Activated T-cell treated with anti-CD3 and anti-CD28 coated beads, Interleukin-2, amount 50 U/mL, for 1 hour (primary cell): Measurements from ENCODE around the gene COX7A2.

Experiments
- DNase-seq: peaks from one replicate; pipeline ENCODE4 v3.0.0-alpha.2; 2020

The COX7A2 gene, protein sequence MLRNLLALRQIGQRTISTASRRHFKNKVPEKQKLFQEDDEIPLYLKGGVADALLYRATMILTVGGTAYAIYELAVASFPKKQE

DNA sequence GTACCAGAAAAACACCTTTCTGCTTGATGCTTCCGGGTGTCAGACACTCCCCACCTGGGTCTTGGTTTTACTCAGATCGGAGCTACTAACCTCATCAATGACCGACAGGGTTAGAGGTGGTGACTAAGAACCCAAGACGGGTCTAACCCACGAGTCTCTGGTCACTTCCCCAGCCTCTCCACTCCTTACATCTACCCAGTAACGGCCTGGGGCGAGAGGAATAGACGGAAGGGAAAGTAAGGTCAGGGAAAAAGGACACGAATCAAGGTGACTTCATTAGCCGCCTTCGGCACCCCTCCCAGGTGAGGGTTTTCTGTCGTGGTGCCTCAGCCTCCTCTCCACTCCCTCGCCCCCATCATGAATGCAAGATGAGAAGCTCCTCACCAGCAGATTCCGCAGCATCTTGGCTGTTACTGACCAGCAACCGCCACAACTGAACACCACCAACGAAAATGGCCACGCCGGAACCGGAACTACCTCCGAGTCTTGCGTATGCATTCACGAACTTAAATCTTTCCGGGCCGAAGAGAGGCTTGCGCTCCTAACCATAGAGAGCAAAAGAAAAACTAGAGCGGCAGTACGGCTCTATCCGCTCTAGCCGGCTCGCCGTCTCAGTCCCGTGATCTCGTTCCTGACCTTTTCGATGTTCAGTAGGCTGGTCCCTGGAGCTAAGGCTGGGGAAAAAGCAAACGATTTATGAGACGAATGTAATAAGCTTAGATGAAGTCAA, at the start of gene COX7A2:
TSS of gene COX7A2 (minus strand) at position 469 of the 730 bp plus-strand sequence. CDS start at position 402, 67 bp downstream.
- peak; percentile 81 for DNase-seq

DNA sequence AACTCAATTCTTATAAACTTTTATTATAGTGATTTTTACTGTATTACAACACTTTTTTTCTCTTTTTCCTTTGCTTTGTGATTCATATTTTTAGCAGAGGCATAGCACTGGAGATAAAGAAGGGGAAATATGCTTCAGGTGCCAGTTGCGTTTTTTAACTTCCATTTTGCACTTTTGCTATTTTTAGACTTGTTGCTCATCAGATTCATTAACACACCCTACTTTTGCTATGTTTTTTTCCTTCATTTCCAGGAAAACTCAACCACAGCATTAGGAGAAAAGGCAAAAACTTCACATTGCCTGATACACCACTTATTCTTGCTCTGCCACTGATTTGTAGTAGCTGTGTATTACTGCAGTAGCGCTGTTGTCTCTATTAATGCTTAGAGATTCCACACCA, 49.0 kb upstream of the COX7A2 start:
- no peak for DNase-seq

DNA sequence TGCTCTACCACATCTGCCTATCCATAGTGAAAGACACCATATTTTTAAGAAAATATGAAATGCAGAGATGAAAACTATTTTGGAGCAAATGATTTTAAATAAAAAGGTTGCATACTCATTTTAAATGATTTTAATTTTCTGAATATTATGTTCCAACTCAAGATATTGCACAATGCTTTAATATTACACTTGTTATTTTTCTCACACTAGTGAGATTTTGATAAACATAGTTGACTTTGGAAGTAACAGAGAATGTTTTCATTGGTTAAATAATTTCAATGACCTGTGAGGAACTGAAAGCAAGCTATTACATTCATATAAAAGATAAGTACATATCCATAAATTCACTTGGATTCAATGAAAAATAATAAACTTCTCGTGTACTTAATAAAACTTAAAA, 48.1 kb upstream of the COX7A2 start:
- DNase-seq, result no peak

DNA sequence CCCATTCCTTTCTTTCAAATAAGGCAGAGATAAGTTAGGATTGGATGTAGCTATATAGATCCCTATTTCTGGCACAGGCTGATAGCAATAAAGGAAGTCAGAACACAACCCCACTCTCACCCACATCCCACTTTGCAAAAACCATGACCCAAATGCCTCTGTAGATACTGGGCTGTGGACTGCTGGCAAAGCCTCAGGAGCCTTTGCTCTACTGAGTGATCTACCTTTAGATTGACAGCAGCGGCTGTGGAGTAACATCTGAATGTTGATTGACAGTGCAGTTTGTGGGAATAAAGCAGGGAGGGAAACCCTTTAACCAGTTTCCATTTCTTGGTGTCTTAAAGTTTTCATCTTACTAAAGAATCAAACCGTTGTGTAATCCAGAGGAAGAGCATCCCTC, 47.7 kb upstream of the COX7A2 start:
- DNase-seq, result no peak

DNA sequence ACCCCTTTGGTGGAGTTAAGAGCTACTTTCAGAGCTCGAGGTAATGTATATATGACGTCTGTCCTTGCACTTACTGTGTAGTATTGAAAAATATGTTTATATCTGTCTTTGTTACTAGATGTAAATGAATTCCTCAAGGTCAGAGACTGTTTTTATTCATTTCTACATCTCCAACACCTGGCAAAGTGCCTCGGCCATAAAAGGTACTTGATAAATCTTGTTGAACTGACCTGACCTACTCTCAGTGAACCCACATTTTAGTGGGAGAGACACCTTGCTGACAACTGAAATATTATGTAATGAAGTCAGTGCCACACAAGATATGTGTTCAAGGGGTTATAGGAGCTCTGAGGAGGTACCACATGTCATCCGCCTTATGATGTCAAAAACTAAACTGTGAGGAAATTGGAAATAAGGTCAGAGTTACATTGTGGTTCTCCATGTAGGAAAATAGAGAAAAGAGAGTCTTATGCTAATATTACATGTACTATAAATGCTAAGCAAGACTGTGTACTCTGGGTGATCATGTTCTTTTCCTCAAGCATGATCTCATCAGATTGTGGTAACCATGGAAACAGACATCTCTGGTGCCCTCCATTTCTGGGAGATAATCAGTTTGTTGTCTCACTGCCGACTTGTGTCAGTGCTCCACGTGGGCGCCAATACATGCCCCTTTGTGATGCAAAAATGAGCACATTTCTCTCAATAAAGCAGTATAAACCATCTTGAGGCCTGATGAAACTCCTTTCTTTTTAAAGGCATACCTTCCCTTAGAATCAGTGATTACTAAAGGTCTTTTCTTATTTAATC, 46.7 kb upstream of the COX7A2 start:
- DNase-seq, result no peak

DNA sequence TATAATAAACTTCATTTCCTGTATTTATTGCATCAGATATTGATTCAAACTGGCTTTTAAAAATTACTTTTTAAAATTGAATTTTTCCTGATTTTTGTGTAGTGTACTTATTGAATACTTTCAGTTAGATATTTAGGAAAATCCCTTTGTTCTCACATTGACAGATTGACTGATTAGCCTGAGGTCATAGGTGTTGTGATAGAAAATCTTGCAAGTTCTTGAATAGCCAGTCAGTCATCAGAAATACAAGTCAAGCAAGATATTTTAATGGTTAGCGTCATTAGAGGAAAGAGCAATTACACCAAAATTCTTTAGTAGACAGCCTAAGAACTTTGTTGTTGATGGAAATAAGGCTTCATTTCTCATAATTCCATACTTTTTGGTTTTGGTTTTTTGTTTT, 44.4 kb upstream of the COX7A2 start:
- no peak for DNase-seq

DNA sequence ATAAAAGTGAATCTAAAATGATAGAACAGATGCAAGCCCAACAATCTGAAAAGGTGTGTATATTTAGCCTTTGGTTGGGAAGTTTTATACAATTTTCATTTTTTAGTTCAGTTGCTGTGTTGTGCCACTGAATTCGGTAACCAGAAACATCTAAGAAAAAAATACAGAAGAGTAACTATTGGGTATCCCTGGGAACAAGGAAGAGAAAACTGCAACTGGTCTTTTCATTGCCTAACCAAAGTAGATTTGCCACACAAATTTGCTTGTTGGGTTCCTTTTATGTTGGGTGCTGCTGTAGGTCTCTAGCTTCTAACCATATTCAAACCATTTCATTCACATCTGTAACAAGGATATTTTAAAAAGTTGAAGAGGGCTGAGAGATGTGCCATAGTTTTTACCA, 43.8 kb upstream of the COX7A2 start:
- DNase-seq, result no peak

DNA sequence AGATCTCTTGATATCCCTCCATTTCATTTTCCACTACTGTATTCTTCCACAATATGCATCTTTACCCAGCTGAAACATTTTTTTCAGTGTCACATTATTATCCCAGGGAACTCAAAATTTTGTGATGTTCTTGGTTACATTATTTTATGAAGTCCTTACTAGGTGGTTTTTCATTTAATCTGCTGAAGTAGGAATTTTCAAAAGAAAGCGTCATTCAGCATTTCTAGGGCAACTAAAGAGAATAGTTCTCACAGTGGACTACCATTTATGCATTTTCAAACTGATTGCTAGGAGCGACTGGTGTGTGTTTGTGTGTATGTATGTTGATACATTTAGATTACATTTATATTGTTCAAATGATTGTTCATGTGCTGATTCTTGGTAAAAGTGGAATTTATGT, 43.4 kb upstream of the COX7A2 start:
- DNase-seq, result no peak

DNA sequence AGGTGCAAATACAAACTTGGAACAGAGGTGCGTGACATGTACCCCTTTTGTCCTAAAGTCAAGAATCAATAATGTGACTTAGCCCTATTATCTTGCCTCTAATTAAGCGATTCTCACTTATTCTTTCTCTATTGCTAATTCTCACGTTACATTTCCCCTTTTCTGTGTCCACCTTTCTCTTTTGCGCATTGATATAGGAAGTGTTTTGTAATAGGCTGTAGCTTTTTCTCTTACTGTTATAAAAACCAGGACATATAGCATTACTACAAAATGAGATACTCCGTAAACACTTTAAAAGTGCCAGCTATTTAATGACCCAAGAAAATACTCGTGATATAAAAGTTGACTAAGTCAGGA, 41.7 kb upstream of the COX7A2 start:
- DNase-seq, result no peak

DNA sequence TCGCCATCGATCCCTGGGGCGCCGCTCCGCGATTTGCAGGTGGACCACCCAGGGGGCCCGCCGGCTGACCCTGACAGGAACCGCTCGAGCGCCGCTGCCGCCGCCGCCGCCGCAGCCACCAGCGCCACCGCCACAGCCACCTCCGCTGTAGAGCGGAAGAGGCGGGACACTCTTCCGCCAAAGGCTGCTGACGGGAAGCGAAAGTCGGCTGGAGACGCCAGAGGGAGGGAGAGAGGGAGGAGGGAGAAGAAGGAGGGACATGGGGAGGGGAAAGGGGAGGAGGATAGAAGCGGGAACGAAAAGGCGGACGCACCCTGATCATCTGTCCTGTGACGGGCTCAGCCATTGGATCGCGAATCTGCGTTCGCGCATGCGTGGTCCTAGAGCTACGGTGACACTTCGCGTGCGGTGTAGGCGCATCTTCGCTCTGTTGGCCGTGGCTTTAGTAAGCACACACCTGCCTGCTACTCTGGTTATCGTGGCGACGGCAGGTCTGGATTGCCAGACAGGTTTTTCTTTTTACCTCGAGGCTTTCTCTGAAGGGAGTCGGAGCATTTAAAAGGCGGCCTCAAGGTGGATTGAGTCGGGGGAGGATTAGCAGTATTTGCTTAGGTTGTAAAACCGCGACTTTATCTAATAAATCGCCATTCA, 41.2 kb upstream of the COX7A2 start, which contains the start of gene TMEM30A:
TSS of gene TMEM30A (minus strand) at position 161 of the 651 bp plus-strand sequence. CDS start at position 7, 154 bp downstream.
- peak; percentile 91 for DNase-seq

DNA sequence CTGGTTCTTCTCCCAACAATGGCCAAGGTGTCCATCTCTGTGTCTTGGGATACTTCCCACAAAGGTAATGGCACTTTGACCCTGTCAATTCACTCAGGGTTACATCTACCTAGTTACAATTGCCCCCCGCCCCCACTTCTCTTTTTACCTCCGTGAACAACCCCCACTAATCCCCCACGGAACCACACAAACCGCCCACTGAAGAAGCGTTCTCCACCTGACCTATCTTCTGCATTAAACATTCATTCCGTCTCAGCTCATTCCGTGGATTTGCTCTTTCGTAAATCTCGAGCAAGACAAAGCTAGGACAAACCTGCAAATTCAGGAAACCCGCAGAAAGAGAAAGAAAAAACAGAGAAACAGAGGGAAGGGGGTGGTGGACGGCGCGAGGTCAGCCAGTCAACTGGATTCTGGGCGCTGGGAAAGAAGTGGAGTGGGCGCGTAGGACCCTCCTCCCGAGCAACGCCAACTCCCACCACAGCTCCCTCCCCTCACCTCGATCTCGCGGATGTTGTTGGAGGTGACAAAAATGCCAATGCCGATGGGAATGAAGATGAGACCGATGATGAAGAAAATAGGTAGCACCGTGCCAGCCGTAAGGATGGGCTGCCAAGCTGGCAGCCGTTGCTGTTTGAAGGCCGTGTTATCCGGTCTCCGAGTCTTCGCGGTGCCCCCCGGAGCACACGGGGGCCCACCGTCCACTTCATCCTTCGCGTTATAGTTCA, 40.5 kb upstream of the COX7A2 start:
- no peak for DNase-seq

DNA sequence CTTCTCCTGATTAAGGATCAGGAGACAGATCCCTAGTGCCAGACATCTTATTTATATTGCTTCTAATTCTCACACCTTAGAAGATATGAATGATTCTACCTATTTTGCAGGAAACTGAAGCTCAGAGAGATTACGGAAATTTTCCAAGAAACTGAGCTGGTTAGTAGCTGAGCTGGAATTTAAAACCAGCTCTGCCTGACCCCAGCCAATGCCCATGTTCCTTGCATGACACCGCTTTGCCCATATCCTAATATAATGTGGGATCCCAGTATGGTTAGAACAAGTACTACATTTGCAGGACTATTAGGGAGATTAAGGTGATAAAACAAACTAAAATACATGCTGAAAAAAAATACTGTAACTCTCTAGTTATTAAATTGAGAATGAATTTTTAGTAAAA, 39.1 kb upstream of the COX7A2 start:
- DNase-seq, result no peak

DNA sequence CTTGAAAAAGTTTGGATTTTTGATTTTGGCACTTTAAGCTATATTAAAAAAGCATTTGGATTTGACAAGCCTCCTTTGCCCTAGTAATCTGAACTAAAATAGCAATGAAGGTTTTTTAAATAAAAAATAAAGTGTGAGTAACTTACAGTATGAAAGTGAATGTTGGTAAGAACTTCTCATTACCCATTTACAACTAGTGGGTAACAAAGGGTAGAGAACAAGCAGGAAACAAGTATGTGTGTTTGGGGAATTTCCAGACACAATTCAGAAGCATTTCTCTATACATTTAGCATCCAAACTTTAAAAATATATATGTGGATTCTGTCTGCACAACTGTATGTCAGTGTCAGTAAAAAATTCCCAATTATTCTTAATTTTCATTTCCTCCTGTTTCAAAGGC, 38.1 kb upstream of the COX7A2 start:
- no peak for DNase-seq

DNA sequence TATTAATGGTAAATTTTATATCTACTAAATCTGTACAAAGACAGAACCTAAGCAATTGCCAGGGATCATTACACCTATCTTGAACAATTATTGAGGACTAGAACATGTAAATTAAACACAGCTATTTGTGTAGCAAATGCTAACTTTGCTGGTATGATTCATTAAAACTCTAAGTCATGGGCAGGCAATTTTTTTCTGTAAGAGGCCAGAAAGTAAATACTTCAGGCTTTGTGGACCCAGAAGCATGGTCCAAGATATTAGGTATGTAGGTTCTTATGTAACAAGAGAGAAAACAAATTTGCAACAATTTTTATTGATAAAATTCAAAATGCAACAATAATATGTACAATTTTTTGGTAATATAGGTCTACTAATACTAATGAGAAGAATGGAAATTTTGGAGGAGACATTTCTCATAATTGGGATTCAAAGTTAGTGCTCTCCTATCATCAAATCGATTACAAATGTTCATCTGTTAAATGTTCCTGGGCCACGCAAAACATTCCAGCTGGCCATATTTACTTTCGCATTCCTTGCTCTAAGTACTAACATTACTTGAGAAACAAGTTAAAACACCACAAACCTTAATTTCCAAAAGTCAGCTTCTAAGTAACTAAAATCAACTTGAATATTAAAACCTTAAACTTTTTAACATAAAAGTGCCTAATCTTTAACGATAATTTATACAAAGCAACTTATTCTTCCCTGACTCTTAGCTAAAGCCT, 36.7 kb upstream of the COX7A2 start:
- no peak for DNase-seq

DNA sequence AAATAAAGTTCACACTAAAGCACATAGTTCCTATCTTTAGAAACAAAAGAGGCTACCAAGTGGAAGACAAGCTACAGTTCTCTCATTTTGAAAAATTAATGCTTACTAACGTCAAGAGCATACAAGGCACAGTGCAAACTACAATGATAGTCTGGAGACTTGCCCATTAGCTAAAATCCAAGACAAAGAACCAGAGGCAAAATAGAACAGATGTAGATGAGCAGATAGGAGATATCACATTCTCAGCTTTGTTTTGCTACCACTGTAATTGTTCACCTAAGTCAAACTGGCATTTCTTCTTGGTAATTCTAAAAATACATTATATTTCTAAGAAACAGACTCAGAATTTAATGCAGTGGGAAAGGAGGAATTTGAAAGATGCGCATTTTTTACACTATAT, 35.8 kb upstream of the COX7A2 start:
- DNase-seq, result no peak

DNA sequence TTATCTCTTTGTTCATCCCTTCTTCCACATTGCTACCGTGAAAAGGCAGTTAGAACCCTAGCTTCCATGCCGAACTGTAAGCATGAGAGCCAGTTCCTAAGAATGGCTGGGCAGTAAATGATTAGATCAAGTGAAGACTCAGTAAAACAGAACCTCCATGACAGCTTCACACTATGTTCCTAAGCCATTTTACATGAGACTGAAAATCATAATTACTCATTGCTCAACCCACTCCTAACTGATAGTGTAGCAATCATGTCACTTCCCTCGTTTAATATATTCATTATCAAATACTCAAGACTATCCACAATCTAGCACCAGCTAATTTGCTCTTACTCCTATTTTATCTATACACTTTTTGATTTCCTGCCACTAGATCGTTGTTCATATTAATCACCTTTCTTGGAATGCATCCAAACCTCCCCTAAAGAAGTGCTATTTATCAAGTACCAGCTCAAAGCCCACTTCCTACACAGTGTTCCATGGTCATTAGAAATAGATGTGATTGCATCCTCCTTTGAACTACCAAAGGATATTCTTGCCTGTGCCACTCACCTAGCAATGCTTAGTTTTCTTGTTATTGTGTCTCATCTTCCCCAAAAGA, 35.0 kb upstream of the COX7A2 start:
- no peak for DNase-seq

DNA sequence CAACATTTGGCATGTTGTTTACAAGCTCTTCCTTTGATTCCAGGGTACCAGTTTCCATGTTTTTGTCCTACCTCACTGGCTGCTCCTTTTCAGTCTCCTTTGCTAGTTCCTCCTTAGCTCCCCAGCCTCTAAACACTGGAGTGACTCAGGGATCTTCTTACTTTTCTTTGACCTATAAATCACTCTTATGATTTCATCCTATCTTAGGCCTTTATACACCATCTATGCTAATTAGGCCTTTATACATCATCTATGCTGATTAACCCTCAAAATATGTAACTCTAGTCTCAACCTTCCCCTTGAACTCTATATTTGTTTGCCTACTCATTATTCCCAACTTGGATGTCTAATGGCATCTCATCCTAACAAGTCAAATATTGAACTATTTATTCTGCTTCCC, 31.5 kb upstream of the COX7A2 start:
- no peak for DNase-seq

DNA sequence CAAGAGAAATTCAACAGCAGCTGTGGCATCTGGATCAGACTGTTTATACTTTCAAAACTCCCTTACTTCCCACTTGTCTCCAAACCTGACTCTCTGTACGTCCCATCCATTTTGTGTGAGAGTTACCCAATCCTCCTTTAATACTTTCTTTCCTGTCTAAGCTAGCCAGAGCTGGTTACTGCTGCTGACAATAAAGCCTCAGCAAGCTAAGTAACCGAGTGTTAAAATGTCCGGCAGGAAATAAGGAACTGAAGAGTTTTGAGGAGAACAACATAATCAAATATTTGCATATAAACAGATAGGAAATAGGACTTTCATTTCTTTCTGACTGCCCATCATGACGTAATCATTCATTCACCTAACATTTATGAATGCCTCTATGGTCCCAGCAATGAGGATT, 29.4 kb upstream of the COX7A2 start:
- DNase-seq, result no peak

DNA sequence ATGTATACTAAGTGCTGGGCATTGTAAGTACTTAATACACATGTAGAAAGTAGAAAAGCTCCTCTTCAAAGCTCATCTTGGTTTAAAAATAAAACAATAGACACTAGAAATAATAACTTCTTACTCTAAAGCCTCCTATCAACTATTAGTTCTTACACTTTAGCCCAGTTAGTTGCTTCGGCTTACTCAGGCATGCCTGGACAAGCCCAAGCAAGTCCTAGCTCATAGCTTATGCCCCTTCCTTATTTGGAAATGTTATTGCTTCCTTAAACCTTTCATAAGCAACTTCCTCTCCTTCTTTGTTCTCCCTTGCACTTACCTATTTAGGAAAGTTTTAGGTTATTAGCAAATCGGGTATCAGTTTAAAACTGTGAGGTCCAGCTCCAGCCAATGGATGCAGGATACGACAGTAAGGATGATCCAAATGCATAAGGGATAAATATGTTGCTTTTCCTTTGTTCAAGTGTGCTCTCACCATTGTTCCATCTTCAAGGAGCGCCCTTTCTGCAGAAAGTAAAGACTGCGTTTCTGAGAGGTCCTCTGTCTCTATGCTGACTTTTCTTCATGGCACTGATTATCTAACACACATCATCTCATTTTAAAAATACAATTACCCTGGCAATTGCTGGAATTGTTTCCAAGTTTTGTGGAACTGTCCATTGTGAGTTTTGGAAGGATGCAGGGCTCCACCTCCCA, 28.7 kb upstream of the COX7A2 start:
- no peak for DNase-seq

DNA sequence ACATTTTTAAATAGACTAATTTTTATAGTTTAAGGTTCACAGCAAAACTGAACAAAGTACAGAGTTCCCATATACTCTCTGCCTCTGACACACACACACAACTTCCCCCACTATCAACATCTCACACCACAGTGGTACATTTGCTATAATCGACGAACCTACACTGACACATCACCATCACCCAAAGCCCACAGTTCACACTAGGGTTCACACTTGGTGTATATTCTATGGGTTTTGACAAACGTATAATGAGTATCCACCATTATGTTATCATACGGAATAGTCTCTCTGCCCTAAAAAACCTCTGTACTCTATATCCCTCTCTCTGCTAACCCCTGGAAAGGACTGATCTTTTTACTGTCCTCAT, 25.4 kb upstream of the COX7A2 start:
- DNase-seq, result no peak
